Measurements from ENCODE around the gene CHCHD3.

DNA sequence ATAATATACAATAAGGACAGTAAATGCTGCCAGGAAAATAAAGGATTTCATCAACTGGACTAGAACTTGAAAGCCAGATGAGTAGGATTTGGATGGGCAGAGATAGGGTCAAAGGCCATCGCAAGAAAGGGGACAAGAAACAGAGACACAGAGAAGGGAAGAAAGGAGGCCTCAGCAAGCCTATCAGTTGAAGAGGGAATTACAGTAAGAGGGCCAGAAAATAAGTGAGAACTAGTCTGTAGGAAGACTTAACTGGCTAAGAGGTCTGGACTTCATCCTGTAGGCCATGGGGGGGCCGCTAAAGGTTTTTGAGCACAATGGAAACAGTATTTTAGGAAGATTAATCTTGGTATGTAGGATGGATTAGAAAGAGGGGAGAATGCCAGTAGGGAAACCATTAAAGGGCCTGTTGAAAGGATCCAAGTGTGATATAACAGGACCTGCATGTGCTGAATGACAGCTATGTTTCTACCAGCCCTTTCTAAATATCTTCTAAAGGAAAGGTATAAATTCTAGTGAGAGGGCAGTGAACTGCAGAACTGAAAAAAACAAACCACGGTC lies 174.4 kb downstream of the CHCHD3 start:
- TF ChIP-seq, protein P1, sequence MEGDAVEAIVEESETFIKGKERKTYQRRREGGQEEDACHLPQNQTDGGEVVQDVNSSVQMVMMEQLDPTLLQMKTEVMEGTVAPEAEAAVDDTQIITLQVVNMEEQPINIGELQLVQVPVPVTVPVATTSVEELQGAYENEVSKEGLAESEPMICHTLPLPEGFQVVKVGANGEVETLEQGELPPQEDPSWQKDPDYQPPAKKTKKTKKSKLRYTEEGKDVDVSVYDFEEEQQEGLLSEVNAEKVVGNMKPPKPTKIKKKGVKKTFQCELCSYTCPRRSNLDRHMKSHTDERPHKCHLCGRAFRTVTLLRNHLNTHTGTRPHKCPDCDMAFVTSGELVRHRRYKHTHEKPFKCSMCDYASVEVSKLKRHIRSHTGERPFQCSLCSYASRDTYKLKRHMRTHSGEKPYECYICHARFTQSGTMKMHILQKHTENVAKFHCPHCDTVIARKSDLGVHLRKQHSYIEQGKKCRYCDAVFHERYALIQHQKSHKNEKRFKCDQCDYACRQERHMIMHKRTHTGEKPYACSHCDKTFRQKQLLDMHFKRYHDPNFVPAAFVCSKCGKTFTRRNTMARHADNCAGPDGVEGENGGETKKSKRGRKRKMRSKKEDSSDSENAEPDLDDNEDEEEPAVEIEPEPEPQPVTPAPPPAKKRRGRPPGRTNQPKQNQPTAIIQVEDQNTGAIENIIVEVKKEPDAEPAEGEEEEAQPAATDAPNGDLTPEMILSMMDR (optimal IDR thresholded peaks at IDR 0.05 in 1 of 3, IDR thresholded peaks at IDR 0.05 in 1 of 3, conservative IDR thresholded peaks at IDR 0.05 in 1 of 3; ENCODE audit: extremely low read depth in 1 of 3, insufficient read depth in 2 of 3, low read length in 3 of 3): no peak
- no peak for TF ChIP-seq EZH2 (IDR thresholded peaks at IDR 0.05; ENCODE audit: low read length)
